ENCODE measurements around the gene PROSER2.
A peak's percentile ranks its signal among the peaks of the same experiment; 100 is the strongest.

PROSER2 gene

GRCh38 chr10:11783558-11783865, 39.6 kb upstream of the PROSER2 start:
- no peak for TF ChIP-seq CTCF (conservative IDR thresholded peaks at IDR 0.05; ENCODE audit: low read length)
- DNase-seq (ENCODE audit: low read depth) = no peak
- no peak overlapping the region for H3K4me3 ChIP-seq (ENCODE audit: low read length)

- no peak overlapping the region for H3K4me3 ChIP-seq (ENCODE audit: low read length)
- TF ChIP-seq CTCF (conservative IDR thresholded peaks at IDR 0.05; ENCODE audit: low read length) = no peak
Measured at GRCh38 chr10:11787374-11787773, 35.8 kb upstream of the PROSER2 start.

GRCh38 chr10:11787846-11788245, 35.3 kb upstream of the PROSER2 start:
- H3K4me3 ChIP-seq (ENCODE audit: low read length) = no peak overlapping the region
- DNase-seq (ENCODE audit: low read depth) = no peak
- TF ChIP-seq CTCF (conservative IDR thresholded peaks at IDR 0.05; ENCODE audit: low read length) = no peak

More at GRCh38 chr10:11787374-11787773, 35.8 kb upstream of the PROSER2 start:
- DNase-seq (ENCODE audit: low read depth) = no peak

DNA sequence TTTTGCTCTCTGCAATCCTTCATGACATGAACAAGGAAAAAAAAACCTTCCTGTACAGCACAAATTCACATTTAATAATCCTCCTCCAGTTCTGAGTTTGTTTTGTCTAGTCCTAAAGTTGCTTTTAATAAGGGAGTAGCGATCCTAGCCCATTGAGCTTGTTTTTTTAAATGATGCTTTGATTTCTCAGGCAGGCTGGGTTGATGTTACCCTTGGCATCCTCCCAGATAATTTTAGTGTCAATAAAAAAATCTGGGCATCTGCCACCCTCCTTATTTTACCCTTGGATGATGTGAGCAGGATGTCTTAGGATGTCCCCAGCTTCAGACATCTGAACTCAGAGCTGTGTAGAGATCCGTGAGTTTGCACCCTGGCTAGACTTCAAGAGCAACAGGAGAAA, 33.9 kb upstream of the PROSER2 start:
- no peak for TF ChIP-seq CTCF (conservative IDR thresholded peaks at IDR 0.05; ENCODE audit: low read length)

GRCh38 chr10:11789956-11790355, 33.2 kb upstream of the PROSER2 start:
- no peak overlapping the region for H3K4me3 ChIP-seq (ENCODE audit: low read length)
- TF ChIP-seq CTCF (conservative IDR thresholded peaks at IDR 0.05; ENCODE audit: low read length) = no peak
- DNase-seq (ENCODE audit: low read depth) = no peak

More for the DNA sequence above, 33.9 kb upstream of the PROSER2 start:
- DNase-seq (ENCODE audit: low read depth) = no peak
- no peak overlapping the region for H3K4me3 ChIP-seq (ENCODE audit: low read length)

GRCh38 chr10:11793762-11794479, 29.2 kb upstream of the PROSER2 start:
- no peak for TF ChIP-seq CTCF (conservative IDR thresholded peaks at IDR 0.05; ENCODE audit: low read length)
- H3K4me3 ChIP-seq (ENCODE audit: low read length) = no peak overlapping the region
- peak; percentile 48 for DNase-seq (ENCODE audit: low read depth)

- H3K4me3 ChIP-seq (ENCODE audit: low read length) = no peak overlapping the region
- no peak for DNase-seq (ENCODE audit: low read depth)
- TF ChIP-seq CTCF (conservative IDR thresholded peaks at IDR 0.05; ENCODE audit: low read length) = no peak
Measured at GRCh38 chr10:11794566-11794965, 28.6 kb upstream of the PROSER2 start.

Data from AG10803 (cell line).